Activated CD8-positive, alpha-beta memory T cell treated with anti-CD3 and anti-CD28 coated beads, Interleukin-2, amount 50 U/mL, for 48 hours (primary cell): ENCODE results near the gene PRDM9.
"Not testable (repeated sequence)": the region's sequence is repeated elsewhere in the genome, so short reads cannot be mapped to it uniquely, and the experiment has no call there.

Experiments
- DNase-seq: peaks from one replicate; pipeline ENCODE4 v3.0.0-alpha.2; 2020

Gene PRDM9

DNA sequence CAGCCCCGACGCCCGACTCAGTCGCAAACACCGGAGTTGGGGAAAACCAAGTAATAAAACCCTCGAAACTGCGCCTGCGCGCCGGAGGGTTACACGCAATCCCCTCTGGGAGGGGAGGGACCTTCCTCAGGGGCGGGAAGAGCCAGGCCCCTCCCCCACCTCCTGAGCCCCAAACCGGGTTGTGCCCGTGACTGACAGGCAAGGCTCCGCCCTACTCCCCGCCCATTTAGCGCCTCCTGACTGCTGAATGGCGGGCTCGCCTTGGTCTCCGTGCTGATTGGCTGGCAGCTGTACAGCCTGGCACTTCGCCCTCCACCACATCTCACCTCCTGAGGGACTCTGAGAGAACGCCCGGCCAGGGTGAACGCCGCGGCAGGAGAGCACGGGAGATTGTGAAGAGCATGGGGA lies at the start of gene PRDM9:
Gene PRDM9, plus strand, starts transcription at position 332 of the 408 bp plus-strand sequence. CDS start 1,425 bp downstream, outside the sequence.
- no peak for DNase-seq

DNA sequence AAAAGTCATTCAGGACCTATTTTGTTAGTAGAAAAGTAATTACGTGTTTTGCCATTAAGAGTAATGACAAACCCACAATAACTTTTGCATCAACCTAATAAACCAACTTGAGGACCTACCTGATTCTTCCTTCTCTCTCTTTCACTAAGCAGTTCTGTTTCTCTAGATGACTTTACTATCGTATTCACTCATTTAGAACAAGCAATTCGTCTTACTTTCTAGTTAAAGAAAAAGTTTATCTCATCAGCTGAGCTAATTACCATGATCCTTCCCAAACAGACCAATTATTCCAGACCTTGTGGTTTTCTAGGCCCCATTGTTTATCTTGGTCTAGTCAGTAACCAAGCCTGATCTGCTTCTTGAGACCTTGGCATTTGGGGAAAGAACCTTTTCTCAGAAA lies 49.6 kb upstream of the PRDM9 start:
- DNase-seq: no peak

DNA sequence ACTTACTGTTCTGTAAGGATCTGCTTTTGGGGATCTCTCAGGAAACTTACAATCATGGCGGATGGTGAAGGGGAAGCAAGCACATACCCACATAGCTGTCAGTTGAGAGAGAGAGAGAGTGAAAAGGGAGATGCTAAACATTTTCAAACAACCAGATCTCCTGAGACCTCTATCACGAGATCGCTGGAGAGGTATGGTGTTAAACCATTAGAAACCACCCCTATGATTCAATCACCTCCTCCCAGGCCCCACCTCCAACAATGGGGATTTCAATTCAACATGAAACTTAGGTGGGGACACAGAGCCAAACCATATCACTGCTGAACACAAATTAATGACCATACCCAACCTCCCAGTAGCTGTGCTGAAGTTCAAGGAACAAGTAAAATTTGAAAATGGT lies 48.2 kb upstream of the PRDM9 start:
- DNase-seq: no peak

DNA sequence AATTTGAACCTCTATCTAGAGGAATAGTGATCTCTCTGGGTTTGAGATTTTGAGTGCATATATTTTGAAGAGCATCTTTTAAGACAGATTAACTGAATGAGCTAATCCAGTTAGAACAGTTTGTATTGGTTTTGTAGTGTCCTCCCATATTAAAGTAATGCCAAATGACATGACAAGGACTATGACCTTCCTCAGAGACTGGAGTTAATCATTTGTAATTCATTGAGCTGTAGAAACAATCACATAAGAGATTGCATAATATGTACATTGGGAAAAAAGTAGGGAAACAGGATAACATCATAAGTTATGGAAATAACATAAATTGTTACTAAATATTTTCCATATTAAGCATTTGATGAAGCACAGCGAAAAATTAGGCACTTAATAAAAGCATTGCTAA lies 45.8 kb upstream of the PRDM9 start:
- DNase-seq: no peak

- DNase-seq: no peak
These were observed 41.0 kb upstream of the PRDM9 start for GRCh38 chr5:23466401-23466912.

DNA sequence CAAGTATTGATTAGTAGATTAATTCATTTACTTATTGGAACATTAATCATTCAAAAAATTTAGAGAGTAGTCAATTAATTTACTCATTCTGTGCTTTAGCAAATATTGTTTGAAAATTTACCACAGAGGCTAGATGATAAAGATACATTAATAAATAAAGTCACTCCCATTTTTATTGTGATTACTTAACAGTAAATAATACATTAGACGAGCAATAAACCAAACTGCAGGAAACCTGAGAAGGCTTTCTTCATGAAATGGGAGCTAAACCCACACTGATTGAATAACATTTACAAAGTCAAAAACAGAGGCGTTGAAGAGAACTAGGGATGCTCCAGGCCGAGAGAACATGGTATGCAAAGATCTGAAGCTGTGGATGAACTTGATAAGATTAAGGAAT lies 38.8 kb upstream of the PRDM9 start:
- DNase-seq: no peak

- no peak for DNase-seq
These were observed 33.5 kb upstream of the PRDM9 start for GRCh38 chr5:23473915-23474314.

- DNase-seq: no peak
These were observed 33.1 kb upstream of the PRDM9 start for GRCh38 chr5:23474315-23474714.

- DNase-seq: no peak
These were observed 30.8 kb upstream of the PRDM9 start for GRCh38 chr5:23476580-23476979.

DNA sequence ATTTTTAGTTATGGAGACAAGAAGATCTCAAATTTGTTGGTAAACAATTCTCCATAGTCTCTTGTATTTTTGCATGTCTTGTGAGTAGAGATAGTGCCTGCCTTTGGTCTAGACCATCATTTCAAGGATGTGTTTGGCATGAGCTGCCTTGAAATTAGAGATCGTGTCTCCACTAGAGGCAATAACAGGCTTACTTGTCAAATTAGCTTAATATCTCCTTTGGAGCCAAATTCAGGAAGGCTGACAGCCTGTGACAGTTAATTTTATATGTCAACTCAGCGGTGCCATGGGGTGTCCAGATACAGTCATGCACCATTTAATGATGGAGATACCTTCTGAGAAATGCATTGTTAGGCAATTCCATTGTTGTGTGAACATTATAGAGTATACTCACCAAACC lies 24.8 kb upstream of the PRDM9 start:
- no peak for DNase-seq

- no peak for DNase-seq
These were observed 24.3 kb upstream of the PRDM9 start for GRCh38 chr5:23483090-23483489.

GRCh38 chr5:23484096-23484495 lies 23.3 kb upstream of the PRDM9 start:
- DNase-seq: no peak

DNA sequence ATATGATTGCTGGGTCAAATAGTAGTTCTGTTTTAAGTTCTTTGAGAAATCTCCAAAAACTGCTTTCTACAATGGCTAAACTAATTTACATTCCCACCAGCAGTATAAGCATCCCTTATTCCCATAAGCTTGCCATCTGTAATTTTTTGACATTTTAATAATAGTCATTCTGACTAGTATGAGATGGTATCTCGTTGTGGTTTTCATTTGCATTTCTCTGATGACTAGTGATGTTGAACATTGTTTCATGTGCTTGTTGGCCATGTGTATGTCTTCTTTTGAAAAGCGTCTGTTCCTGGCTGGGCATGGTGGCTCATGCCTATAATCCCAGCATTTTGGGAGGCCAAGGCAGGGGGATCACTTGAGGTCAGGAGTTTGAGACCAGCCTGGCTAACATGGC lies 21.2 kb upstream of the PRDM9 start:
- not testable (repeated sequence) for DNase-seq

- no peak for DNase-seq
These were observed 16.4 kb upstream of the PRDM9 start for GRCh38 chr5:23490993-23491392.

GRCh38 chr5:23494558-23494957 lies 12.9 kb upstream of the PRDM9 start:
- DNase-seq: no peak

DNA sequence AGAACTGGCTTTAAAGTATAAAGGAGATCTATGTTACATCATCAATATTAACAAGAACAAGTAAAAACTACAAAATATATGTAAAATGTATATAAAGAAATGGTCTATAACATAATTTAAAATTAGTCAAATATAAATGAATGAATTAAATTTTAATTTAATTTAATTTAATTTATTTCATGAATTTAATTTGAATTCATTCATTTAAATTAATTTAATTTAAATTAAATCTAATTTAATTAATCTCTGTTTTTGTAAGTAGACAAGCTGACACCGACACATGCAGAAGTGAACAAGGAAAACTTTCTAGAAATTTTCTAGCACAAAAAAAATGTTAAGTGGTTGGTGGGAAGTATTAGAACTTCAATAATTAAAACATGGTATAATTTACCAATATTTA lies 10.8 kb upstream of the PRDM9 start:
- DNase-seq: no peak

DNA sequence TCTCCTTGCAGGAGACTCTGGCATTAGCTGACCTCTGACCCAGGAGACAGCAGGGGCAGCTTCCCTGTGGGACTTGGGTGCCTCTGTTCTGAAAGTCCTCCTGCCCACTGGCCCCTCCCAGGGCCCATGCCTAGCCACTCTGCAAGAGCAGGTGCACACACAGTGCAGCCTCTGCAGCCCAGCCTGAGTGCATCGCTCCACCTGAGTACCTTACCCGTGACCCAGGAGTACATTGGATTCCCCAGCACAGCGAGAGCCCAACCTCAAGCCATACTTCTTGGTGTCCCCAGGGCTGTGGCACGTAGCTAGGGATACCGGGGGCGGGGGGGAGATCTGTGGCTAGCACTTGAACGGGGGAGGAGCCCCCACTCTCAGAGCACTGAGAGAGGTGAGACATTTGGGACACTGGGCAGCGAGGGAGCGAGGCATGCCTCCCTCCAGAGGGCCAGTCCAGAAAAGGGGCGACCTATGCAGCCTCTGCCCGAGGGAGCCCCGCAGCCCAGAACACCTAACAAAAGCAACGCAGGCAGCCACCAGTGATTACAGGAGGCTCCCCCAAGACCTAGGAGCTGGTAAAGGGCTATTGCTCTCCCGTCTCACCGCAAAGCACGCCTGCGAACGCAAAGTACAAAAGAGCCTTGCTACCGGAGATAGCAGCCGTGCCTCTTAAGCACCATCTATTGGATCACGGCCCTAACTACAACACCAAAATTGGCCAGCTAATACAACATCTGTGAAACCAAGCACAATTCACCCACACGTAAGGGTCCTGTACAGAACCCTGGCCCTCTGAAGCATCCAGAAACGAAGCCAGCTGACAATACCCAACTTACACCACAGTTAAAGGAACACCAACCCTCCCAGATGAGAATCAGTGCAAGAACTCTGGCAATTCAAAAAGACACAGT lies 826 bp upstream of the PRDM9 start:
- DNase-seq: no peak

DNA sequence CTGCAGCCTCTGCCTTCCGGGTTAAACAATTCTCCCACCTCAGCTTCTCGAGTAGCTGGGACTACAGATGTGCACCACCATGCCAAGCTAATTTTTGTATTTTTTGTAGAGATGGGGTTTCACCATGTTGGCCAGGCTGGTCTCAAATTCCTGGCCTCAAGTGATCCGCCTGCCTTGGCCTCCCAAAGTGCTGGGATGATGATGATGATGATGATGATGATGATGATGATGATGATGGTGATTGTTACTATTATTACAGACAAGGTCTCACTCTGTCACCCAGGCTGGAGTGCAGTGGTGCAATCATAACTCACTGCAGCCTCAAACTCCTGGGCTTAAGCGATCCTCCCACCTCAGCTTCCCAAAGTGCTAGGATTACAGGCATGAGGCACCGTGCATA lies 3.0 kb downstream of the PRDM9 start:
- DNase-seq: not testable (repeated sequence)

- no peak for DNase-seq
These were observed 15.1 kb downstream of the PRDM9 start for GRCh38 chr5:23522553-23522952.

DNA sequence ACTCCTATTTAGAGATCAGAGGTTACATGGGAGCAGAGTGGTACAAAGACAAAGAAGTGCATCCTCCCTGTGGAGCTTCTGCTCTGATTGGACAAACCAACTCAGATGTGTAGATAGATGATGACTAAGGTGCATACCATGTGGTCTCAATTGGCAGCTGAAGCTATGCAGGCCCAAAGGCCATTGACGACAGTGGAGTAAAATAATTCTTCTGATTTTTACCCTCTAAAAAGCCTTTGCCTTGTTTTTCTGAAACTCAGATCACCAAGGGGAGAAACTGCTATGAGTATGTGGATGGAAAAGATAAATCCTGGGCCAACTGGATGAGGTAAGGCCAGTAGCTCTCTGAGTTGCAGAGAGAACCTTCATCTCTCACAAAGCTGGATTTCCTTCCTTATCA lies 15.6 kb downstream of the PRDM9 start:
- DNase-seq: no peak

GRCh38 chr5:23523998-23524397 lies 16.6 kb downstream of the PRDM9 start:
- DNase-seq: no peak

- DNase-seq: no peak
These were observed 18.3 kb downstream of the PRDM9 start for GRCh38 chr5:23525751-23526150.

DNA sequence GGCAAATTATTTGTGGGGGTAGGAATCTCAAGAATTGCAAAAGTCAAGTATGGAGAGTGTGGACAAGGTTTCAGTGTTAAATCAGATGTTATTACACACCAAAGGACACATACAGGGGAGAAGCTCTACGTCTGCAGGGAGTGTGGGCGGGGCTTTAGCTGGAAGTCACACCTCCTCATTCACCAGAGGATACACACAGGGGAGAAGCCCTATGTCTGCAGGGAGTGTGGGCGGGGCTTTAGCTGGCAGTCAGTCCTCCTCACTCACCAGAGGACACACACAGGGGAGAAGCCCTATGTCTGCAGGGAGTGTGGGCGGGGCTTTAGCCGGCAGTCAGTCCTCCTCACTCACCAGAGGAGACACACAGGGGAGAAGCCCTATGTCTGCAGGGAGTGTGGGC lies 19.2 kb downstream of the PRDM9 start:
- DNase-seq: not testable (repeated sequence)

- DNase-seq: not testable (repeated sequence)
These were observed 20.0 kb downstream of the PRDM9 start for GRCh38 chr5:23527216-23527920.
